Skin of body (tissue), 2 donors: ENCODE measurements around the gene KRIT1. TPM values are rescaled to one million over a fixed set of nuclear protein-coding genes. Genes with fewer than 3 reads are reported as not detected.
"Not testable (repeated sequence)": the region's sequence is repeated elsewhere in the genome, so short reads cannot be mapped to it uniquely, and the experiment has no call there.

ENCODE experiments used
- DNase-seq: peaks from one replicate; lab custom pipeline; 2025; lab: John Stamatoyannopoulos, UW
- total RNA-seq: library from RNA; depleted of rRNA; stranded (reverse); fragments of >200 nt; gene quantifications from one replicate; pipeline ENCODE4 v1.2.3, GENCODE V29; 2014

The KRIT1 gene
- total RNA-seq, 1 donor from 2014 or later, result 62.0 TPM

DNA sequence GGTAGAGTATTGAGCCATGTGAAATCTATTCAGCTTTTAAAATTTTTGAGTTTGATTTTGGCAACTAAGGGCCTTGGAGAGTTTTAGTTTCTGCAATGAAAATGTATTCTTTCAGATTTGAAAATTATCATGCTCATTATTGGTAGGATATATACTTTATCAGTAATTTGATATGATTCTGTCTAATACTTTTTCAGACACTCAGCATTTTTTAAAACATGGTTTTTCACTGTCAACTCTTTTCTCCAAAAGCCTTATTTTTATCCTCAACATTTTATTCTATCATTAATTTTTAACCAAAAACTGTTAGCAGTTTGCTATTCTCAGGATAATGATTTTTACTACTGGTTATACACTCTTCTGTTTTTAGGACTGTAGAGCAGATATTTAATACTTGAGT lies 4.9 kb upstream of the KRIT1 start:
- no peak for DNase-seq

- DNase-seq, result peak; percentile 17
Measured at GRCh38 chr7:92246360-92247101, 817 bp upstream of the KRIT1 start.

GRCh38 chr7:92244808-92245486 lies 767 bp downstream of the KRIT1 start:
- DNase-seq, result no peak

DNA sequence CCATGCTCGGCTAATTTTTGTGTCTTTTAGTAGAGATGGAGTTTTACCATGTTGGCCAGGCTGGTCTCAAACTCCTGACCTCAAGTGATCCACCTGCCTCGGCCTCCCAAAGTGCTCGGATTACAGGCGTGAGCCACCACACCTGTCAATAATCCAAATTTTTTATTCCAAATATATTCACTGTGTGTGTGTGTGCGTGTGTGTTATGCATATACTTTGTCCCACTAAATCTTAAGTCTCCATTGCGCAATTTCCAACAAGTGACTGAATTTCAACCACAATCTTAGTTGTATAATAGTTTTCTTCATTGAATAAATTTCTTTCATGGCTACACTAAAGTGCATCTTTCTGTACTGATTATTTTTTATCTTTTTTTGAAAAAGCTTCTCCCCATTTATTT lies 2.7 kb downstream of the KRIT1 start:
- DNase-seq, result no peak

- no peak for DNase-seq
Measured at GRCh38 chr7:92230547-92230946, 15.2 kb downstream of the KRIT1 start.

DNA sequence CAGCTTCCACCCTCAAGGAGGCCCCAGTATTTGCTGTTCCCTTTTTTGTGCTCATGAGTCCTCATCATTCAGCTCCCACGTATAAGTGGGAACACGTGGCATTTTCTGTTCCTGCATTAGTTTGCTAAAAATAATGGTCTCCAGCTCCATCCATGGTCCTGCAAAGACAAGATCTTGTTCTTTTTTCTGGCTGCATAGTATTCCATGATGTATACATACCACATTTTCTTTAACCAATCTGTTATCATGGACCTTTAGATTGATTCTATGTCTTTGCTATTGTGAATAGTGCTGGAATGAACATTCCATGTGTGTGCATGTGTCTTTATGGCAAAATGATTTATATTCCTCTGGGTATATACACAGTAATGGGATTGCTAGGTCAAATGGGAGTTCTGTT lies 17.0 kb downstream of the KRIT1 start:
- no peak for DNase-seq

GRCh38 chr7:92228100-92228499 lies 17.6 kb downstream of the KRIT1 start:
- DNase-seq, result no peak

- no peak for DNase-seq
Measured at GRCh38 chr7:92226981-92227380, 18.7 kb downstream of the KRIT1 start.

GRCh38 chr7:92221766-92222165 lies 23.9 kb downstream of the KRIT1 start:
- no peak for DNase-seq

GRCh38 chr7:92206672-92207071 lies 39.0 kb downstream of the KRIT1 start:
- no peak for DNase-seq

GRCh38 chr7:92205987-92206386 lies 39.7 kb downstream of the KRIT1 start:
- DNase-seq, result no peak

GRCh38 chr7:92200791-92201190 lies 44.9 kb downstream of the KRIT1 start:
- no peak for DNase-seq

DNA sequence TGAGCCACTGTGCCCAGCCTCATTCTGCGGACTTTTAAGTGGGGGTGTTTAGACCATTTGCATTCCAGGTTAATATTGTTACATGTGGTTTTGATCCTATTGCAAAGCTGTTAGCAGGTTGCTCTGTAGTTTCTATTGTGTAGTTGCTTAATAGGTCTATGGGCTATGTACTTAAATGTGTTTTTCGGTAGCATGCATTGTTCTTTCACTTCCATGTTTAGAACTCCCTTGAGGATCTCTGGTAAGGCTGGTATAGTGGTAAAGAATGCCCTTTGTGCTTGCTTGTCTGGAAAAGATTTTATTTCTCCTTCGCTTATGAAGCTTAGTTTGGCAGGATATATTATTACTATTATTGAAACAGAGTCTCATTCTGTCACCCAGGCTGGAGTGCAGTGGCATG lies 53.4 kb downstream of the KRIT1 start:
- no peak for DNase-seq

GRCh38 chr7:92189246-92189645 lies 56.5 kb downstream of the KRIT1 start:
- DNase-seq, result not testable (repeated sequence)

- DNase-seq, result not testable (repeated sequence)
Measured at GRCh38 chr7:92184294-92184693, 61.4 kb downstream of the KRIT1 start.

DNA sequence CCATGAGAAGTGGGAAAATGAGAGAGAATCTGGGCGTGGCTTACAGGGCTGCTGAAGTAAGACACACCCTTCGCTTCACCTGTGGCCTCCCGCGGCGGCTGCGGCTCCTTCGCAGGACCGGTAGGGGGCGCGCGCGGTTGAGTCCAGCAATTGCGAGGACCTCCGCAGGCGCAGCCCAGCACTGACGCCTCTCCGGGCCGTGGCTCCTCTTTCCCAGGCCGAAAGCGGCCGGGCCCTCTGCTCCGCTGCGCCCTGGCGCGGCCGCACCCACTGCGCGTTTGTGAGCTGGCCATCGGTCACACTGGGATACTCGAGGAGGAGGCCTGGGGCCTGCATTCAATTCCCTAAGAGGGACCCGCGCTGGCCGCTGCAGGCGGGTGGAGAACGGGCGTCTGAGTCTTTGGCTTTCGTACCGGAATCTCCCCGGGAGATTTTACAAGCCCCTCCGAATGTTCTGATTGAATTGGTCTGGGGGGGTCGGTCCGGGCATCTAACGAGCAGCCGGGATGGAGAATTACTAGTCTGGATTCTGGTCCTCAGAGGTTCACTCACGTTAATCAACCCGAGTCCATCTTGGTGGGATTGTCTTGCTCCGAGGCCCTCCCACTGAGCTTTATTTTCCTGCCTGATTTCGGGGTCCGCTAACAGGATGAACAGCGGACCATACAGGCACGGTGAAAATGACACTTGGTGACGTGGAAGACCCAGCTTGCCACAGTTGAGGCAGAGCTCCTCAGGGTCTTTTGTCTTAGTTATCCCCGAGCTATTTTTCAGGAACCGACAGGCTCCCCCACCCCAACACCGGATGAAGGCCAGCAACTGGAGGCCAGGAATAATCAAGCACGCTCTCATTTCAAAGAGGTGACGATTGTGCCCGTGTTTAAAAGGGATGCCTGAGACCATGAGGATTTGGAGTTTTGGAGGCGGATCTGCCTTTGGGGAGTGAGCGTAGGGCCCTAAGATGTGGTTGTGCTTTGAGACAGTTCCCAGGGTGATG lies 66.5 kb downstream of the KRIT1 start, which contains the start of gene LRRD1:
Gene LRRD1 (minus strand): TSS at position 215 of the 997 bp plus-strand sequence. CDS start 13,940 bp downstream, outside the sequence.
- DNase-seq, result peak; percentile 51

DNA sequence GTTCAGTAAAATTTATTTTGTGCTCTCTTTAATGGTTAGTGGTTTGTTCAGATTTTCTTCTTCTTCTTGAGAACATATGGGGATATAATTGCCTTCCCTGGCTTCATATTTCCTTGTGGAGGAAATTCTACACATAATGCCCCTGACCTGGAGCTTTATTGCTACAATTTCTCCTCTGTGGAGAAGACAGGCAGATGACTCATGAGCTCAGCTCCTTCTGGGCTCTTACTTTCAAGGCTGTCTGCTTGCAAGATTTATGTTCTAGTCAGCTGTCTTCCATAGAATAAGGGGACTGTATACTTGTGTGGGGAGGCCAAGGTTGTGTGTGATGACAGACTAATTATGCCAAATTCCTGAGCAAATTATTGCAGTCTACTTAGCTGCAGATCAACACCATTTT lies 68.4 kb downstream of the KRIT1 start:
- DNase-seq, result peak; percentile 0

- not testable (repeated sequence) for DNase-seq
Measured at GRCh38 chr7:92169529-92169928, 76.2 kb downstream of the KRIT1 start.

GRCh38 chr7:92161271-92161670 lies 84.4 kb downstream of the KRIT1 start:
- no peak for DNase-seq

DNA sequence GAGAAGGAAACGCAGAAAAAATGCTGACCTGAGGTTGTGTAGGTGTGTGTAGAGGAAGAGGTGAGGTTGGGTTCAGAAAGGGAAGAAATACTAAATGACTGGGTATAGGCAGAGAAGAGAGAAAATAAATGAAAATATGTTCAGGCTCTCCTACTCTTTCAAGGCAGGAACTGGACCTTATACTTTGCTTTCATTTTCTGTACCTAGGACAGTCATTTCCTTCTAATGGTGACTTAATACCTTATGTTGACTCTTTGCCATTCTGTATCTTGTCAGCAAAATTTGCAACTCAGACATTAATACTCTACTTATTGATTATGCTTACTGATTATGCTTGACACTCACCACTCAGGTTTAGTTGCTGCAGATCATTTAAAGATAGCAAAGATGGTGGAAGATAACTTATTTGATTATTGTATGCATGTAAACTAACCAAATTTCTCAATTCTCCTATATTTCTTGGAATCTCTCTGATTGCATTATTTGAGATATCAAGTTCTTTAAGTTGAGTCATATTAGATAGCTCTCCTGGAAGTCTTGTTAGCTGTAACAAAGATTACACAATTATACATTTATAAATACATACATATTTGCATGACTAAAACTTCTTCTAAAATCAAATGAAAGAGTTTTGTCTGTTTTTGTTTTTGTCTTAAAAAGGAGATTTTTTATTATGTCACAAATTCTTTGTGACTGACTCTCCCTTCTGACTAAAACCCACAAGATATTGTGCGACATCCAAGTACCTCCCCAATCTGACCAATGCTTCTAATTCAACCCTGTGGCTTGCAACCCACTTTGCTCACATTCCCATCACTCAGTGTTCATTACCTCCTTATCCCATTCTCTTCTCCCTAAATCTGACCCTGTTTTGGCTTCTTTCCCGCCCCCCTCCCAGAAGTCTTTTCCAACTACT lies 86.8 kb downstream of the KRIT1 start:
- no peak for DNase-seq

- DNase-seq, result no peak
Measured at GRCh38 chr7:92156990-92157389, 88.7 kb downstream of the KRIT1 start.
